Bronchial epithelial cell (primary cell): ENCODE results near the gene CSMD2. TPM values are rescaled to one million over a fixed set of nuclear protein-coding genes. Genes with fewer than 3 reads are reported as not detected.

Experiments
- DNase-seq: peaks from one replicate; pipeline ENCODE4 v3.0.0-alpha.2; 2010; ENCODE audit warnings: low read depth
- FAIRE-seq: peaks from 2 replicates; lab custom pipeline; 2011; peaks lifted over from hg19 to GRCh38; lab: Jason Lieb, UNC
- H3K27me3 ChIP-seq: 2 replicates; pipeline ENCODE4 v1.5.1; 2011; ENCODE audit warnings: low read length; ENCODE audit not compliant: control insufficient read depth, insufficient read depth
- H3K36me3 ChIP-seq: 2 replicates; pipeline ENCODE4 v1.5.1; 2011; ENCODE audit warnings: low read length; ENCODE audit not compliant: control insufficient read depth, insufficient read depth
- H3K4me3 ChIP-seq: 2 replicates; pipeline ENCODE4 v1.5.1; 2011; ENCODE audit warnings: mild to moderate bottlenecking, low read depth, low read length, control low read depth
- total RNA-seq: library from RNA; depleted of rRNA; stranded (reverse); fragments of >200 nt; gene quantifications from 2 replicates; pipeline ENCODE4 v1.2.1, GENCODE V29; 2014
- TF ChIP-seq, protein P1 (sequence below): IDR thresholded peaks from 2 replicates; pipeline ENCODE4 v1.5.1; 2011; ENCODE audit warnings: mild to moderate bottlenecking, moderate library complexity, low read length, control low read depth, inconsistent platforms; ENCODE audit not compliant: insufficient read depth, severe bottlenecking

Gene CSMD2
- total RNA-seq, 1 donor from 2014 or later, result not detected

DNA sequence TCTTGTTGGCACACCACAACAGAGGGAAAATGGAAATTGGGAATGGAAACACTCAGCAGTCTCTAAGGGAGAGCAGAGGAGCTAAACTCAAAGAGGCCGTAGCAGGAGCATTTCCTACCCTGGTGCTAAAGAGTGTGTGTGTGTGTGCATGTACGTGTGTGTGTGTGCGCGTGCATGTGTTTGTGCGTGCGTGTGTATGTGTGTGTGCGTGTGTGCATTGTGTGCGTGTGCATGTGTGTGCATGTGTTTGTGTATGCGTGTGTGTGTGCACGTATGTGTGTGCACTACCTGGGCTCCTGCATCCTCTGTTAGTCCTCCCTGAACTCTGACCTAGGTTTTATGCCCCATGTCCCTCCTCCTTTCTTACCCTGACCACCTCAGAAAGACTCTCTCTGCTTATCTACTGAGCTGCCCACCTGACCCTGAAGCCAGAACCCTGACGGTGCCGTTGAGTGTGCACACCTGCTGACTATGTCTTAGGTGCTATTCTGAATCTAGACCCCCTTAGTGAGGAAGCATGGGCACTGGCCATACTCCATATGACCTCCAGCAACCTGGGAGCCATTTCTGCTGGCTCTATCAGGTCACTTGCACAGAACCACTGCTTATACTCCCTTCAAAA lies 458.3 kb downstream of the CSMD2 start:
- H3K4me3 ChIP-seq, result no peak overlapping the region
- TF ChIP-seq, protein P1, sequence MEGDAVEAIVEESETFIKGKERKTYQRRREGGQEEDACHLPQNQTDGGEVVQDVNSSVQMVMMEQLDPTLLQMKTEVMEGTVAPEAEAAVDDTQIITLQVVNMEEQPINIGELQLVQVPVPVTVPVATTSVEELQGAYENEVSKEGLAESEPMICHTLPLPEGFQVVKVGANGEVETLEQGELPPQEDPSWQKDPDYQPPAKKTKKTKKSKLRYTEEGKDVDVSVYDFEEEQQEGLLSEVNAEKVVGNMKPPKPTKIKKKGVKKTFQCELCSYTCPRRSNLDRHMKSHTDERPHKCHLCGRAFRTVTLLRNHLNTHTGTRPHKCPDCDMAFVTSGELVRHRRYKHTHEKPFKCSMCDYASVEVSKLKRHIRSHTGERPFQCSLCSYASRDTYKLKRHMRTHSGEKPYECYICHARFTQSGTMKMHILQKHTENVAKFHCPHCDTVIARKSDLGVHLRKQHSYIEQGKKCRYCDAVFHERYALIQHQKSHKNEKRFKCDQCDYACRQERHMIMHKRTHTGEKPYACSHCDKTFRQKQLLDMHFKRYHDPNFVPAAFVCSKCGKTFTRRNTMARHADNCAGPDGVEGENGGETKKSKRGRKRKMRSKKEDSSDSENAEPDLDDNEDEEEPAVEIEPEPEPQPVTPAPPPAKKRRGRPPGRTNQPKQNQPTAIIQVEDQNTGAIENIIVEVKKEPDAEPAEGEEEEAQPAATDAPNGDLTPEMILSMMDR, result no peak

DNA sequence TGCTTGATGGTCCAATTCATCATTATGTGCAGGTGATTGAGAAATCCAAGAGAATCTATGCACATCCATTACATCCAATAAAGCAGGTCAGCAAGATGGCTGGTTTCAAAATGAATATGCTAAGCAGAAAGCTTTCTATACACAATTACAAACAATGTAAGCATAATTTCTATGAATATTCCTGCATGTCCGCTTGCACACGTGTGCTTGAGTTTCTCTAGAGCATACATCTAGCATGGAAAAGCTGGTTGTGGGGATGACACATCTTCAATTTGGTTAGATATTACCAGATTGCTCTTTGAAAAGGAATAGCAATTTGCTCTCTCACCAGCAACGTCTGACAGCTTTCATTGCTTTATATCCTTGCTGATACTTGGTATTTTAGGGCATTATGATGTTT lies 461.6 kb downstream of the CSMD2 start:
- H3K36me3 ChIP-seq, result no peaks in the 10 kb centered on the region
- no peak for FAIRE-seq
- H3K27me3 ChIP-seq, result no peaks in the 10 kb centered on the region
- H3K4me3 ChIP-seq, result no peak overlapping the region
- TF ChIP-seq, protein P1, result no peak
- DNase-seq, result no peak

More for the DNA sequence above, 458.3 kb downstream of the CSMD2 start:
- H3K27me3 ChIP-seq, result no peaks in the 10 kb centered on the region
- peak; percentile 79 for FAIRE-seq
- no peaks in the 10 kb centered on the region for H3K36me3 ChIP-seq
- no peak for DNase-seq

DNA sequence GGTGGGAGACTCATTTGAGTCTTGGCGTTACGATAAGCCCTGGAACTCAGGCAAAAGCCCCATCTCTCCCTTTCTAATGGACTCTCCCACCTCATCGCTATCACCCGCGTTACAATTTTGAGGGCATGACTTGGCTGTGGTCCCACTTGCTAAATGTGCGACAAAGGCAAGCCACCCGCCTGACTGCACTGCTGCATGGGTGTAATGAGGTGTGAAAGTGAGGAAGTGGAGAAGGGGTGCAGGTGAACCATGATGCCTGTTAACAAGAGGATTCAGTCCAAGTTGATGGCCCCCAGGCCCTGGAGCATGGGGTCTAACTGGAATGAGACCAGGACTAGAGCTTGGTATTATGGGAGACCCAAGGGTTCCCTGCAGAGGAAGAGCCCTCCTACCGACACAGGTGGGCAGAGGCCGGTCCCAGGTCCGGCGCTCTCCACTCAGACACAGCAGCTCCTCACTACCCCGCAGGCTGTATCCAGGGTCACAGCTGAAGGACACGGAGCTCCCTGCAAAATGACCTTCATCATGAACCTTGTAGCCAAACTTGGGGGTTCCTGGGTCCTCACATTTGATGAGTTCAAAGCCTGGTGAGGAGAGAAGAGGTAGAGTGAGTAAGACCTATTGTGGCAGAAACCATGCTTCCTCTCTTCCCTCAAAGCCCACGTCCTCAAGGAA lies 466.5 kb downstream of the CSMD2 start:
- Histone ChIP-seq H3K4me3 (no peak overlapping the region), H3K27me3 (no peaks in the 10 kb centered on the region), H3K36me3 (no peaks in the 10 kb centered on the region)
- FAIRE-seq, result no peak
- TF ChIP-seq, protein P1, result no peak
- no peak for DNase-seq

DNA sequence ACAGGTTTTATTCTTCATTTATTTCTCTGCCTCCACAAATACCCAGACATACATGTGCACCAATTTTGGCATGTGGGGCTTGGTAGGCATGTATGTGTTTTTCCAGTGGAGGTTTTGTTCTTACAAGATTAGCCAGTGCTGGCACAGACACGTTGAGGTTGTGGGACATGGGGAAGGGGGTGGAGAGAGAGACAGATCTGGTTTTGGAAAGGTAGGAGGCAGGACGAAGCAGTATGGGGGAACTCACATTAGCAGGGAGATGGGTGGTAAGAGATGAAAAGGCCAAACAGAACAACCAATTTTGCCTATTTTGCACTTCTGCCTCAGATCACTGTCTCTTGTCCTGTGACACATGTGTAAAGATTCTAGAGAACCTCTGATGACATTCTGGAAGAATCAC lies 467.2 kb downstream of the CSMD2 start:
- Histone ChIP-seq H3K27me3 (no peaks in the 10 kb centered on the region), H3K4me3 (no peak overlapping the region), H3K36me3 (no peaks in the 10 kb centered on the region)
- FAIRE-seq, result no peak
- TF ChIP-seq, protein P1, result no peak
- DNase-seq, result no peak

DNA sequence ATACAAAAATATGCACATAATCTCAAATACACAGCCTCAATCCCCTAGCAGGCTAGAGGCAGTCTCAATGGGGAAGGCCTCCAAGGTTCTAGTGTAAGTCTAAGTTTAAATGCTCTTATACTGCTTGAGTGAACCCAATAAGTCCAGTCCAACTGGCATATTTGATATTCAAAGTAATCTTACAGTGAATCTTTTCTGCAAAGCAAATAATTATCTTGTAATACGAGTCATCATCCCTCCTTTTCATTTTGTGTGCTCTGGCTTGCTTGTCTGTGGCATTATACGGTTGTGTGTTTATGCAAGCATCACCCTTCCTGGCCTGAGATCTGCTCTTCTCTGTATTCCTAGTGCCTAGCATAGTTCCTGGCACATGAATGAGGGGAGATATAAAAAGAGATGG lies 468.1 kb downstream of the CSMD2 start:
- TF ChIP-seq, protein P1, result no peak
- Histone ChIP-seq H3K4me3 (no peak overlapping the region), H3K27me3 (no peaks in the 10 kb centered on the region), H3K36me3 (no peaks in the 10 kb centered on the region)
- no peak for FAIRE-seq
- no peak for DNase-seq
